HEK293 (cell line): Measurements from ENCODE around the gene TARBP1.

ENCODE experiments used
- CTCF ChIA-PET: fragments of 350-600 bp; formaldehyde crosslinking; extraction: SDS; loops from one replicate; lab custom pipeline; 2021; ENCODE audit warnings: antibody characterized with exemption; lab: Yijun Ruan, JAX
- POLR2A ChIA-PET: fragments of 300-600 bp; formaldehyde crosslinking; extraction: SDS; loops from one replicate; lab custom pipeline; 2020; ENCODE audit warnings: antibody characterized with exemption, inconsistent platforms; lab: Yijun Ruan, JAX
- H3K27ac ChIP-seq: fragments of 200-500 bp; sonication (Bioruptor generic); 2 replicates; pipeline ENCODE4 v1.5.1; 2014; ENCODE audit warnings: low read depth, low read length, control low read depth, inconsistent platforms; ENCODE audit errors: extremely low read depth
- H3K36me3 ChIP-seq, 2 experiments: fragments of 200-500 bp in 1 of 2; sonication (Bioruptor generic) in 1 of 2; 1 replicate in 1 of 2; 2 replicates in 1 of 2; pipeline ENCODE4 v1.5.1; 2014 to 2017; ENCODE audit warnings: inconsistent platforms in 2 of 2, low read length in 2 of 2; ENCODE audit not compliant: control insufficient read depth in 2 of 2, insufficient read depth in 1 of 2
- H3K4me1 ChIP-seq: fragments of 200-500 bp; sonication (Bioruptor generic); 2 replicates; pipeline ENCODE4 v1.5.1; 2014; ENCODE audit warnings: mild to moderate bottlenecking, low read length, inconsistent platforms; ENCODE audit not compliant: control insufficient read depth, insufficient read depth
- H3K4me3 ChIP-seq: 2 replicates; pipeline ENCODE4 v1.5.1; 2011; ENCODE audit warnings: low read depth, mild to moderate bottlenecking, control low read depth, low read length, moderate library complexity
- H3K9me3 ChIP-seq: fragments of 200-500 bp; sonication (Bioruptor generic); 2 replicates; pipeline ENCODE4 v1.5.1; 2014; ENCODE audit warnings: low read depth, low read length, inconsistent platforms; ENCODE audit not compliant: control insufficient read depth, insufficient read depth
- BCL11B ChIP-seq: fragments of 450-650 bp; formaldehyde crosslinking; IDR thresholded peaks from 2 replicates; pipeline ENCODE4 v1.5.1; 2016; ENCODE audit warnings: low read depth, missing biosample characterization, missing genetic modification characterization
- EGR2 ChIP-seq: fragments of 450-650 bp; formaldehyde crosslinking; IDR thresholded peaks from 2 replicates; pipeline ENCODE4 v1.5.1; 2016; ENCODE audit warnings: low read depth, missing biosample characterization, missing genetic modification characterization
- MYNN ChIP-seq: fragments of 450-650 bp; formaldehyde crosslinking; IDR thresholded peaks from 2 replicates; pipeline ENCODE4 v1.5.1; 2016; ENCODE audit warnings: missing biosample characterization, missing genetic modification characterization, borderline replicate concordance
- PRDM1 ChIP-seq: fragments of 450-650 bp; formaldehyde crosslinking; IDR thresholded peaks from 2 replicates; pipeline ENCODE4; 2016; ENCODE audit warnings: missing biosample characterization, missing genetic modification characterization
- PRDM6 ChIP-seq: fragments of 450-650 bp; formaldehyde crosslinking; IDR thresholded peaks from 2 replicates; pipeline ENCODE4 v1.5.1; 2017; ENCODE audit warnings: missing biosample characterization, missing genetic modification characterization
- SCRT1 ChIP-seq: fragments of 450-650 bp; formaldehyde crosslinking; IDR thresholded peaks from 2 replicates; pipeline ENCODE4 v1.5.1; 2016; ENCODE audit warnings: missing biosample characterization, missing genetic modification characterization, borderline replicate concordance
- SCRT2 ChIP-seq: fragments of 450-650 bp; formaldehyde crosslinking; IDR thresholded peaks from 2 replicates; pipeline ENCODE4 v1.5.1; 2016; ENCODE audit warnings: missing biosample characterization, missing genetic modification characterization
- SP2 ChIP-seq: fragments of 450-650 bp; formaldehyde crosslinking; IDR thresholded peaks from 2 replicates; pipeline ENCODE4 v1.5.1; 2016; ENCODE audit warnings: missing biosample characterization, missing genetic modification characterization
- TCF7L2 ChIP-seq: IDR thresholded peaks from 2 replicates; pipeline ENCODE4 v1.6.1; 2011; ENCODE audit warnings: low read depth, mild to moderate bottlenecking, inconsistent platforms, low read length, moderate library complexity, borderline replicate concordance
- ZBTB21 ChIP-seq: fragments of 450-650 bp; formaldehyde crosslinking; IDR thresholded peaks from 2 replicates; pipeline ENCODE4 v1.5.1; 2017; ENCODE audit warnings: missing biosample characterization, missing genetic modification characterization
- ZBTB26 ChIP-seq: fragments of 450-650 bp; formaldehyde crosslinking; optimal IDR thresholded peaks from 2 replicates; pipeline ENCODE3; 2016; ENCODE audit warnings: missing biosample characterization, mild to moderate bottlenecking, missing genetic modification characterization
- ZFP41 ChIP-seq: fragments of 450-650 bp; formaldehyde crosslinking; IDR thresholded peaks from 2 replicates; pipeline ENCODE4 v1.5.1; 2016; ENCODE audit warnings: missing biosample characterization, missing genetic modification characterization, borderline replicate concordance
- ZNF10 ChIP-seq: fragments of 450-650 bp; formaldehyde crosslinking; IDR thresholded peaks from 2 replicates; pipeline ENCODE4 v1.5.1; 2017; ENCODE audit warnings: missing biosample characterization, missing genetic modification characterization
- ZNF16 ChIP-seq: fragments of 450-650 bp; formaldehyde crosslinking; IDR thresholded peaks from 2 replicates; pipeline ENCODE4 v1.5.1; 2016; ENCODE audit warnings: low read depth, missing biosample characterization, missing genetic modification characterization
- ZNF19 ChIP-seq: fragments of 450-650 bp; formaldehyde crosslinking; IDR thresholded peaks from 2 replicates; pipeline ENCODE4; 2016; ENCODE audit warnings: missing biosample characterization, missing genetic modification characterization, low read depth
- ZNF292 ChIP-seq: fragments of 450-650 bp; formaldehyde crosslinking; IDR thresholded peaks from 2 replicates; pipeline ENCODE4 v1.5.1; 2016; ENCODE audit warnings: low read depth, missing biosample characterization, missing genetic modification characterization, borderline replicate concordance
- ZNF433 ChIP-seq: fragments of 450-650 bp; formaldehyde crosslinking; IDR thresholded peaks from 2 replicates; pipeline ENCODE4 v1.5.1; 2016; ENCODE audit warnings: missing biosample characterization, missing genetic modification characterization, low read depth
- ZNF571 ChIP-seq: fragments of 450-650 bp; formaldehyde crosslinking; IDR thresholded peaks from 2 replicates; pipeline ENCODE4 v1.5.0; 2017; ENCODE audit warnings: missing biosample characterization, missing genetic modification characterization
- ZNF692 ChIP-seq: fragments of 450-650 bp; formaldehyde crosslinking; IDR thresholded peaks from 2 replicates; pipeline ENCODE4 v1.5.1; 2016; ENCODE audit warnings: missing biosample characterization, missing genetic modification characterization
- ZNF791 ChIP-seq: fragments of 450-650 bp; formaldehyde crosslinking; IDR thresholded peaks from 2 replicates; pipeline ENCODE4 v1.5.1; 2016; ENCODE audit warnings: missing biosample characterization, missing genetic modification characterization
- ZXDB ChIP-seq: fragments of 450-650 bp; formaldehyde crosslinking; IDR thresholded peaks from 2 replicates; pipeline ENCODE4 v1.5.1; 2016; ENCODE audit warnings: missing biosample characterization, missing genetic modification characterization

The TARBP1 gene

GRCh38 chr1:234356615-234357269, 122.2 kb downstream of the TARBP1 start (continued):
- TF ChIP-seq SCRT2 (peak; percentile 56), SP2 (tag by site-specific recombination) (peak; percentile 35; the same call in 1 of the 2 replicates), ZBTB26 (tag by site-specific recombination) (peak; percentile 28)
- TF ChIP-seq, all 188 proteins: peak for 8; not testable (repeated sequence) for 180

GRCh38 chr1:234355782-234356510, 123.0 kb downstream of the TARBP1 start:
- CTCF ChIA-PET, result interaction anchor here (0.5 to 0.8 kb wide), 3 partner anchors 66 to 884 kb away, joined by 3 to 6 read pairs (median 3); no protein-coding TSS in a partner anchor

GRCh38 chr1:234348964-234349363, 130.0 kb downstream of the TARBP1 start:
- no peak overlapping the region for H3K4me3 ChIP-seq
- POLR2A ChIA-PET, result no interaction called here
- H3K36me3 ChIP-seq, result no peaks in the 10 kb centered on the region
- H3K4me1 ChIP-seq, result no peaks in the 10 kb centered on the region
- H3K9me3 ChIP-seq, result no peaks in the 10 kb centered on the region
- CTCF ChIA-PET, result interaction anchor here (0.7 to 1.3 kb wide), 2 partner anchors 22 to 609 kb away, joined by 3 to 4 read pairs; no protein-coding TSS in a partner anchor
- no peak overlapping the region for H3K27ac ChIP-seq
- TF ChIP-seq ZNF571 (tag by site-specific recombination) (no peak), SCRT1 (no peak), ZNF433 (tag by site-specific recombination) (no peak), ZNF16 (tag by site-specific recombination) (no peak), ZBTB21 (tag by site-specific recombination) (no peak)
- TF ChIP-seq, all 188 proteins: peak for 0

More at GRCh38 chr1:234355782-234356510, 123.0 kb downstream of the TARBP1 start:
- Histone ChIP-seq H3K4me1 (no peaks in the 10 kb centered on the region), H3K4me3 (no peak overlapping the region), H3K36me3 (no peaks in the 10 kb centered on the region), H3K27ac (no peak overlapping the region), H3K9me3 (no peaks in the 10 kb centered on the region)
- POLR2A ChIA-PET, result interaction anchor here (2.9 kb wide), 1 partner anchor 18 kb away, joined by 13 read pairs; the partner anchor contains the start of gene COA6
- TF ChIP-seq SP2 (tag by site-specific recombination) (no peak), ZNF791 (no peak), PRDM1 (tag by site-specific recombination) (no peak), BCL11B (tag by site-specific recombination) (no peak), PRDM6 (no peak), MYNN (tag by site-specific recombination) (no peak), ZNF19 (tag by site-specific recombination) (no peak), ZXDB (tag by site-specific recombination) (no peak), ZNF692 (tag by site-specific recombination) (no peak), ZNF10 (tag by site-specific recombination) (no peak), EGR2 (tag by site-specific recombination) (no peak), ZFP41 (tag by site-specific recombination) (no peak), ZNF292 (tag by site-specific recombination) (no peak), TCF7L2 (no peak)
